Measurements from ENCODE around the gene HTATIP2. TPM values are rescaled to one million over a fixed set of nuclear protein-coding genes. Genes with fewer than 3 reads are reported as not detected.

The HTATIP2 gene
- total RNA-seq, 6 experiments from 2014 or later, result 63.0 to 152 (median 83.3) TPM

- Histone ChIP-seq H3K9me3 (no peaks in the 10 kb centered on the region), H3K27ac (no peak overlapping the region), H3K36me3 (peaks cover 0 to 34% (median 9%) of the 10 kb centered on the region in 4 donors), H3K4me1 (no peaks in the 10 kb centered on the region), H3K27me3 (no peaks in the 10 kb centered on the region), H3K4me3 (no peak overlapping the region)
- DNase-seq (no peak), ATAC-seq (no peak)
- WGBS (ENCODE audit: insufficient coverage, low coverage, low lambda C conversion rate, missing lambda C conversion rate), result 93% methylated on average over 1 of the region's 1 CpG
- TF ChIP-seq, protein P1, sequence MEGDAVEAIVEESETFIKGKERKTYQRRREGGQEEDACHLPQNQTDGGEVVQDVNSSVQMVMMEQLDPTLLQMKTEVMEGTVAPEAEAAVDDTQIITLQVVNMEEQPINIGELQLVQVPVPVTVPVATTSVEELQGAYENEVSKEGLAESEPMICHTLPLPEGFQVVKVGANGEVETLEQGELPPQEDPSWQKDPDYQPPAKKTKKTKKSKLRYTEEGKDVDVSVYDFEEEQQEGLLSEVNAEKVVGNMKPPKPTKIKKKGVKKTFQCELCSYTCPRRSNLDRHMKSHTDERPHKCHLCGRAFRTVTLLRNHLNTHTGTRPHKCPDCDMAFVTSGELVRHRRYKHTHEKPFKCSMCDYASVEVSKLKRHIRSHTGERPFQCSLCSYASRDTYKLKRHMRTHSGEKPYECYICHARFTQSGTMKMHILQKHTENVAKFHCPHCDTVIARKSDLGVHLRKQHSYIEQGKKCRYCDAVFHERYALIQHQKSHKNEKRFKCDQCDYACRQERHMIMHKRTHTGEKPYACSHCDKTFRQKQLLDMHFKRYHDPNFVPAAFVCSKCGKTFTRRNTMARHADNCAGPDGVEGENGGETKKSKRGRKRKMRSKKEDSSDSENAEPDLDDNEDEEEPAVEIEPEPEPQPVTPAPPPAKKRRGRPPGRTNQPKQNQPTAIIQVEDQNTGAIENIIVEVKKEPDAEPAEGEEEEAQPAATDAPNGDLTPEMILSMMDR (IDR thresholded peaks at IDR 0.05), result no peak
- TF ChIP-seq POLR2A (IDR thresholded peaks at IDR 0.05), result no peak
- intact Hi-C loops (cut with DNase I), result no loop called here
Observed at GRCh38 chr11:20403059-20403458, 39.5 kb downstream of the HTATIP2 start.

DNA sequence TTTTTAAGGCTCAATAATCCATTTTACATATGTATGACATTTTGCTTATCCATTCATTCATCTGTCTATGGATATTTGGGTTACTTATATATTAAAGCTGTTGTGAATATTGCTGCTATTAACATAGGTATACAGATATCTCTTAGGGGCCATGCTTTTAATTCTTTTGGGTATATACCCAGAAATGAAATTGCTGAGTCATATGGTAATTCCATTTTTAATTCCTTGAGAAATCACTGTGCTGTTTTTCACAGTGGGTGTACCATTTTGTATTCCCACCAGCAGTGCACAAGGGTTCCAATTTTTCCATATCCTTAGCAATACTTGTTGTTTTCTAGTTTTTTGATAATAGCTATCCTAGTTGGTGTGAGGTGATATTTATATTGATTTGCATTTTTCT lies 43.0 kb downstream of the HTATIP2 start:
- TF ChIP-seq POLR2A (IDR thresholded peaks at IDR 0.05), result no peak
- TF ChIP-seq, protein P1 (IDR thresholded peaks at IDR 0.05), result no peak
- peaks cover 0 to 31% (median 3%) of the 10 kb centered on the region in 4 donors for H3K36me3 ChIP-seq
- intact Hi-C loops (cut with DNase I), result no loop called here

GRCh38 chr11:20407344-20407743 lies 43.8 kb downstream of the HTATIP2 start:
- Histone ChIP-seq H3K4me3 (no peak overlapping the region), H3K4me1 (no peaks in the 10 kb centered on the region), H3K36me3 (peaks cover 0 to 31% (median 3%) of the 10 kb centered on the region in 4 donors), H3K9me3 (no peaks in the 10 kb centered on the region), H3K27me3 (no peaks in the 10 kb centered on the region), H3K27ac (no peak overlapping the region)
- intact Hi-C loops (cut with DNase I), result no loop called here
- TF ChIP-seq, protein P1 (IDR thresholded peaks at IDR 0.05), result no peak
- TF ChIP-seq POLR2A (IDR thresholded peaks at IDR 0.05), result no peak
- WGBS (ENCODE audit: insufficient coverage, low coverage, low lambda C conversion rate, missing lambda C conversion rate), result 64% methylated on average over 3 of the region's 3 CpGs
- ATAC-seq (no peak), DNase-seq (no peak)

More for the DNA sequence above, 43.0 kb downstream of the HTATIP2 start:
- ATAC-seq (no peak), DNase-seq (no peak)
- Histone ChIP-seq H3K4me3 (no peak overlapping the region), H3K27ac (no peak overlapping the region), H3K4me1 (no peaks in the 10 kb centered on the region), H3K27me3 (no peaks in the 10 kb centered on the region), H3K9me3 (no peaks in the 10 kb centered on the region)

- Histone ChIP-seq H3K4me3 (no peak overlapping the region), H3K36me3 (peaks cover 0 to 6% (median 0%) of the 10 kb centered on the region in 4 donors), H3K4me1 (no peaks in the 10 kb centered on the region), H3K9me3 (no peaks in the 10 kb centered on the region), H3K27me3 (no peaks in the 10 kb centered on the region), H3K27ac (no peak overlapping the region)
- no peak for TF ChIP-seq POLR2A (IDR thresholded peaks at IDR 0.05)
- TF ChIP-seq, protein P1 (IDR thresholded peaks at IDR 0.05), result no peak
- ATAC-seq, result no peak
- DNase-seq, result no peak
- intact Hi-C loops (cut with DNase I), result no loop called here
Observed at GRCh38 chr11:20415432-20415831, 51.9 kb downstream of the HTATIP2 start.

GRCh38 chr11:20417771-20418170 lies 54.3 kb downstream of the HTATIP2 start:
- DNase-seq, result no peak
- WGBS (ENCODE audit: insufficient coverage, low coverage, low lambda C conversion rate, missing lambda C conversion rate), result 81% methylated on average over 2 of the region's 2 CpGs
- Histone ChIP-seq H3K36me3 (peaks cover 0 to 6% (median 0%) of the 10 kb centered on the region in 4 donors), H3K4me1 (no peaks in the 10 kb centered on the region), H3K9me3 (no peaks in the 10 kb centered on the region), H3K27ac (no peak overlapping the region), H3K27me3 (no peaks in the 10 kb centered on the region), H3K4me3 (no peak overlapping the region)
- intact Hi-C loops (cut with DNase I), result no loop called here
- no peak for TF ChIP-seq POLR2A (IDR thresholded peaks at IDR 0.05)
- TF ChIP-seq, protein P1 (IDR thresholded peaks at IDR 0.05), result no peak
- ATAC-seq, result no peak

Measured in right lobe of liver (tissue), 6 donors.